Endothelial cell of umbilical vein (primary cell): ENCODE data around the gene WASF3.

Experiments used
- CTCF ChIP-seq, 2 donors: IDR thresholded peaks; 1 replicate in 1 of 2; 2 replicates in 1 of 2; pipeline ENCODE4 v1.5.1; 2011; ENCODE audit warnings: low read length in 2 of 2, mild to moderate bottlenecking in 2 of 2, moderate library complexity in 2 of 2, control low read depth in 1 of 2, inconsistent platforms in 1 of 2, low read depth in 1 of 2; ENCODE audit not compliant: insufficient read depth in 1 of 2; ENCODE audit errors: extremely low read depth in 1 of 2
- EZH2 ChIP-seq: IDR thresholded peaks from 2 replicates; pipeline ENCODE4 v1.6.1; 2012; ENCODE audit warnings: borderline replicate concordance, low read depth, mild to moderate bottlenecking, moderate library complexity, low read length, inconsistent platforms; ENCODE audit not compliant: severe bottlenecking
- FOS ChIP-seq: IDR thresholded peaks from 2 replicates; pipeline ENCODE4 v1.6.1; 2011; ENCODE audit warnings: mild to moderate bottlenecking, low read length, moderate library complexity, borderline replicate concordance; ENCODE audit not compliant: insufficient read depth
- MYC ChIP-seq: IDR thresholded peaks from one replicate; pipeline ENCODE4 v1.6.1; 2011; ENCODE audit warnings: mild to moderate bottlenecking, low read depth, low read length
- POLR2A ChIP-seq: IDR thresholded peaks from 2 replicates; pipeline ENCODE4 v1.6.1; 2012; ENCODE audit warnings: low read depth, mild to moderate bottlenecking, control low read depth, low read length

- no peak for TF ChIP-seq POLR2A
- TF ChIP-seq CTCF (IDR thresholded peaks at IDR 0.05; ENCODE audit: extremely low read depth in 1 of 2, insufficient read depth in 1 of 2, low read depth in 1 of 2, low read length in 2 of 2): no peak
- TF ChIP-seq EZH2: no peak
- TF ChIP-seq MYC: no peak
- no peak for TF ChIP-seq FOS
Observed at GRCh38 chr13:26523007-26523406, 34.5 kb upstream of the WASF3 start.
